Stimulated activated naive CD4-positive, alpha-beta T cell treated with Interleukin-2 at 50 U/mL for 16 hours (primary cell): ENCODE data around the gene MICALL1.
"Not testable (repeated sequence)": the region's sequence is repeated elsewhere in the genome, so short reads cannot be mapped to it uniquely, and the experiment has no call there.

Source experiments
- DNase-seq: peaks from one replicate; lab custom pipeline; 2025; lab: John Stamatoyannopoulos, UW

The MICALL1 gene

GRCh38 chr22:37959231-37959825 lies 53.2 kb downstream of the MICALL1 start:
- DNase-seq: no peak

GRCh38 chr22:37961062-37961461 lies 55.0 kb downstream of the MICALL1 start:
- DNase-seq: no peak

GRCh38 chr22:37965940-37966664 lies 60.0 kb downstream of the MICALL1 start:
- DNase-seq: no peak

- no peak for DNase-seq
Measured at GRCh38 chr22:37967147-37967546, 61.0 kb downstream of the MICALL1 start.

- no peak for DNase-seq
Measured at GRCh38 chr22:37967637-37968451, 61.7 kb downstream of the MICALL1 start.

- DNase-seq: no peak
Measured at GRCh38 chr22:37968452-37969251, 62.6 kb downstream of the MICALL1 start.

GRCh38 chr22:37970864-37971263 lies 64.8 kb downstream of the MICALL1 start:
- DNase-seq: no peak

GRCh38 chr22:37971475-37972434 lies 65.7 kb downstream of the MICALL1 start:
- DNase-seq: no peak

- DNase-seq: no peak
Measured at GRCh38 chr22:37972527-37972926, 66.4 kb downstream of the MICALL1 start.

GRCh38 chr22:37973271-37974170 lies 67.4 kb downstream of the MICALL1 start:
- DNase-seq: no peak

- no peak for DNase-seq
Measured at GRCh38 chr22:37975153-37975552, 69.1 kb downstream of the MICALL1 start.

GRCh38 chr22:37976022-37976421 lies 69.9 kb downstream of the MICALL1 start:
- DNase-seq: not testable (repeated sequence)

GRCh38 chr22:37976547-37976946 lies 70.5 kb downstream of the MICALL1 start:
- no peak for DNase-seq

- no peak for DNase-seq
Measured at GRCh38 chr22:37979782-37980181, 73.7 kb downstream of the MICALL1 start.

GRCh38 chr22:37981282-37982011 lies 75.3 kb downstream of the MICALL1 start:
- DNase-seq: no peak

- DNase-seq: no peak
Measured at GRCh38 chr22:37982151-37982785, 76.2 kb downstream of the MICALL1 start.

GRCh38 chr22:37982938-37983859 lies 77.1 kb downstream of the MICALL1 start:
- no peak for DNase-seq
